ENCODE results near the gene ZNF500. TPM values are rescaled to one million over a fixed set of nuclear protein-coding genes. Genes with fewer than 3 reads are reported as not detected.

The ZNF500 gene
- total and polyA plus RNA-seq, 2 of the 4 experiments (the other 2 are of a cell fraction) = 4.5 to 5.9 TPM

DNA sequence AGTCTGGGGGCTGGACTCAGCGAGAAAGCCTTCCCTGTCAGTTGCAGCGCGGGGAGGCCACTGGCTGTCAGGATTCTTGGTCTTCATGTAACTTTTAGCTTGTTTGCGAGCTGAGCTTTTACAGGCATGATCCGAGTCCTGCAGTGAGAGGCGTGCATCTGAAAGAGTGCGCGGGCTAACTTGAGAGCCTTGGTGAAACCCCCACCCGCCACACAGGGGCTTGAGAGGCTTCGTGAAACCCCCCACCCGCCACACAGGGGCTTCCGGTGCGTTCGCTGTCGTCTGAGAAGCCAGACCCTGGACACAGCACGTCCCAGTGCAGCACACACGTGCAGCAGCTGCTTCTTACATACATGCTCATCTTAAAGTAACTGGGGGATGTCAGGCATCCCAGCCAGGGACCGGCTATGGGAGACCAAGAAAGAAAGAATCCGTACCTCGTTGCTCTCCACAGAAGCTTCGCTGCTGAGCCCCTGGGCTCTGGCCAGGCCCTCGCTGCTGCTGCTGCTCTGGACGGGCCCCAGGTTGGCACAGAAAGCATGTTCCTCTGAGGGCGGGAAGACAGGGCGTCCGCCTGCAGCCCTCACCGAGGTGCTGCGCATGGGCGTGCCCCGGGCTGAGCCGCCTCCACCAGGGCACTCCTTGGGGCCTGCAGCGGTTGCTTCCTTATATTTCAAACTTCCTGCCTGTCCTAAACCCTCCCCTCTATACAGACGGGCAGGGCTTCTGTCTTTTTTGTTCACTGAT is 65.8 kb downstream of the ZNF500 start:
- Histone ChIP-seq H2AK5ac (ENCODE audit: low read depth, low read length) (no peak overlapping the region), H3K14ac (replicated peaks; ENCODE audit: low read depth, low read length) (no peak overlapping the region), H2AFZ (replicated peaks; ENCODE audit: low read length, poor library complexity) (no peak overlapping the region), H4K5ac (ENCODE audit: low read depth, low read length) (no peak overlapping the region), H3K9me3 (ENCODE audit: control insufficient read depth, insufficient read depth, low read length) (no peaks in the 10 kb centered on the region), H3K4me3 (ENCODE audit: insufficient read depth, low read depth, low read length) (no peak overlapping the region), H3K4me2 (ENCODE audit: low read depth, low read length) (no peak overlapping the region), H3K23ac (ENCODE audit: low read depth, low read length) (no peak overlapping the region), H3K27ac (ENCODE audit: insufficient read depth, low read length) (no peak overlapping the region), H2BK120ac (ENCODE audit: low read depth, low read length) (no peak overlapping the region), H3K9ac (ENCODE audit: low read depth, low read length) (no peak overlapping the region), H4K20me1 (ENCODE audit: insufficient read depth, low read length) (0 out of 2 replicates have a peak, but pooled peaks cover 3% of the 10 kb centered on the region), H2BK5ac (ENCODE audit: low read depth, low read length, poor library complexity, severe bottlenecking) (no peak overlapping the region), H3K79me1 (ENCODE audit: low read depth in 1 of 2, low read length in 2 of 2) (peaks cover 0 to 7% of the 10 kb centered on the region in 2 experiments; a peak in 1 of 4 replicates), H3K36me3 (ENCODE audit: control insufficient read depth, insufficient read depth, low read length) (peaks cover 64% of the 10 kb centered on the region), H3K9me1 (ENCODE audit: insufficient read depth, low read length) (0 out of 2 replicates have a peak, but pooled peaks cover 3% of the 10 kb centered on the region), H4K8ac (ENCODE audit: low read depth in 2 of 2, low read length in 2 of 2) (no peak overlapping the region), H2BK20ac (ENCODE audit: low read depth, low read length) (no peak overlapping the region), H3K4me1 (ENCODE audit: control insufficient read depth, insufficient read depth, low read length) (no peaks in the 10 kb centered on the region), H3K27me3 (ENCODE audit: control insufficient read depth, insufficient read depth, low read length) (no peaks in the 10 kb centered on the region), H3K4ac (ENCODE audit: low read depth, low read length) (no peak overlapping the region), H2AK9ac (replicated peaks; ENCODE audit: low read depth, low read length, poor library complexity) (no peak overlapping the region), H3K18ac (ENCODE audit: low read depth, low read length) (no peak overlapping the region), H3K56ac (ENCODE audit: extremely low read depth, insufficient read depth, low read length) (no peak overlapping the region), H2BK15ac (ENCODE audit: low read depth, low read length) (no peak overlapping the region), H4K91ac (ENCODE audit: insufficient read depth, low read depth, low read length) (no peak overlapping the region)
- WGBS, 2 experiments (ENCODE audit: extremely low coverage in 2 of 2, insufficient read length in 1 of 2) = 93% methylated on average over 11 of the region's 33 CpGs; no CpG with 5 or more reads in 1 of the 2 experiments
- no peak for DNase-seq
- no peak for ATAC-seq (ENCODE audit: low read depth)
- ChIA-PET CTCF (no interaction called here), POLR2A (ENCODE audit: unreplicated experiment) (no interaction called here)
- dilution Hi-C loops (cut with HindIII; ENCODE audit: low sequenced_read_pairs, unreplicated experiment) (no loop called here), intact Hi-C loops (cut with micrococcal nuclease) (no loop called here), in situ Hi-C loops (cut with MboI; ENCODE audit: low sequenced_read_pairs) (no loop called here)
- TF ChIP-seq RFX5 (IDR thresholded peaks at IDR 0.05; ENCODE audit: low read depth, low read length) = no peak
- TF ChIP-seq FOS (IDR thresholded peaks at IDR 0.05; ENCODE audit: low read depth, low read length) = no peak
- TF ChIP-seq CEBPB (IDR thresholded peaks at IDR 0.05; ENCODE audit: low read depth, low read length) = no peak
- no peak for TF ChIP-seq RAD21 (IDR thresholded peaks at IDR 0.05; ENCODE audit: low read length)
- TF ChIP-seq POLR2A (IDR thresholded peaks at IDR 0.05; ENCODE audit: low read depth, low read length) = no peak
- no peak for TF ChIP-seq MAZ (IDR thresholded peaks at IDR 0.05; ENCODE audit: borderline replicate concordance, low read depth, low read length)
- no peak for TF ChIP-seq BHLHE40 (IDR thresholded peaks at IDR 0.05; ENCODE audit: low read depth, low read length)
- TF ChIP-seq NFE2L2 (IDR thresholded peaks at IDR 0.05; ENCODE audit: low read depth, low read length) = no peak
- TF ChIP-seq, protein P1, sequence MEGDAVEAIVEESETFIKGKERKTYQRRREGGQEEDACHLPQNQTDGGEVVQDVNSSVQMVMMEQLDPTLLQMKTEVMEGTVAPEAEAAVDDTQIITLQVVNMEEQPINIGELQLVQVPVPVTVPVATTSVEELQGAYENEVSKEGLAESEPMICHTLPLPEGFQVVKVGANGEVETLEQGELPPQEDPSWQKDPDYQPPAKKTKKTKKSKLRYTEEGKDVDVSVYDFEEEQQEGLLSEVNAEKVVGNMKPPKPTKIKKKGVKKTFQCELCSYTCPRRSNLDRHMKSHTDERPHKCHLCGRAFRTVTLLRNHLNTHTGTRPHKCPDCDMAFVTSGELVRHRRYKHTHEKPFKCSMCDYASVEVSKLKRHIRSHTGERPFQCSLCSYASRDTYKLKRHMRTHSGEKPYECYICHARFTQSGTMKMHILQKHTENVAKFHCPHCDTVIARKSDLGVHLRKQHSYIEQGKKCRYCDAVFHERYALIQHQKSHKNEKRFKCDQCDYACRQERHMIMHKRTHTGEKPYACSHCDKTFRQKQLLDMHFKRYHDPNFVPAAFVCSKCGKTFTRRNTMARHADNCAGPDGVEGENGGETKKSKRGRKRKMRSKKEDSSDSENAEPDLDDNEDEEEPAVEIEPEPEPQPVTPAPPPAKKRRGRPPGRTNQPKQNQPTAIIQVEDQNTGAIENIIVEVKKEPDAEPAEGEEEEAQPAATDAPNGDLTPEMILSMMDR (conservative IDR thresholded peaks at IDR 0.05; ENCODE audit: low read depth, low read length) = no peak
- TF ChIP-seq, protein P2, sequence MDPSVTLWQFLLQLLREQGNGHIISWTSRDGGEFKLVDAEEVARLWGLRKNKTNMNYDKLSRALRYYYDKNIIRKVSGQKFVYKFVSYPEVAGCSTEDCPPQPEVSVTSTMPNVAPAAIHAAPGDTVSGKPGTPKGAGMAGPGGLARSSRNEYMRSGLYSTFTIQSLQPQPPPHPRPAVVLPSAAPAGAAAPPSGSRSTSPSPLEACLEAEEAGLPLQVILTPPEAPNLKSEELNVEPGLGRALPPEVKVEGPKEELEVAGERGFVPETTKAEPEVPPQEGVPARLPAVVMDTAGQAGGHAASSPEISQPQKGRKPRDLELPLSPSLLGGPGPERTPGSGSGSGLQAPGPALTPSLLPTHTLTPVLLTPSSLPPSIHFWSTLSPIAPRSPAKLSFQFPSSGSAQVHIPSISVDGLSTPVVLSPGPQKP (IDR thresholded peaks at IDR 0.05; ENCODE audit: borderline replicate concordance, low read depth, low read length) = no peak
- TF ChIP-seq MAFK (IDR thresholded peaks at IDR 0.05; ENCODE audit: low read depth, low read length) = no peak
- TF ChIP-seq MXI1 (IDR thresholded peaks at IDR 0.05; ENCODE audit: borderline replicate concordance, low read depth, low read length) = no peak
- no peak for TF ChIP-seq CHD1 (IDR thresholded peaks at IDR 0.05; ENCODE audit: low read depth, low read length)
- no peak for TF ChIP-seq RCOR1 (IDR thresholded peaks at IDR 0.05; ENCODE audit: insufficient replicate concordance, low read length)
- TF ChIP-seq, protein P3, sequence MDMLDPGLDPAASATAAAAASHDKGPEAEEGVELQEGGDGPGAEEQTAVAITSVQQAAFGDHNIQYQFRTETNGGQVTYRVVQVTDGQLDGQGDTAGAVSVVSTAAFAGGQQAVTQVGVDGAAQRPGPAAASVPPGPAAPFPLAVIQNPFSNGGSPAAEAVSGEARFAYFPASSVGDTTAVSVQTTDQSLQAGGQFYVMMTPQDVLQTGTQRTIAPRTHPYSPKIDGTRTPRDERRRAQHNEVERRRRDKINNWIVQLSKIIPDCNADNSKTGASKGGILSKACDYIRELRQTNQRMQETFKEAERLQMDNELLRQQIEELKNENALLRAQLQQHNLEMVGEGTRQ (IDR thresholded peaks at IDR 0.05; ENCODE audit: low read depth, low read length) = no peak
- BruUV-seq (replicated peaks) = no TSS peak
